Mucosa of rectum (tissue), 2 donors: ENCODE measurements around the gene TRIM65.

Experiments used
- H3K27ac ChIP-seq, 2 donors: one replicate each; pipeline ENCODE4 v1.7.0; 2013; ENCODE audit warnings: inconsistent platforms in 2 of 2, low read depth in 2 of 2, low read length in 2 of 2
- H3K27me3 ChIP-seq, 2 donors: one replicate each; pipeline ENCODE4 v1.7.0; 2013; ENCODE audit warnings: low read length in 2 of 2; ENCODE audit not compliant: control insufficient read depth in 2 of 2, insufficient read depth in 2 of 2
- H3K36me3 ChIP-seq, 2 donors: one replicate each; pipeline ENCODE4 v1.7.0; 2013; ENCODE audit warnings: low read length in 2 of 2; ENCODE audit not compliant: control insufficient read depth in 2 of 2, insufficient read depth in 2 of 2
- H3K4me1 ChIP-seq, 2 donors: one replicate each; pipeline ENCODE4 v1.7.0; 2013; ENCODE audit warnings: low read length in 2 of 2, mild to moderate bottlenecking in 1 of 2; ENCODE audit not compliant: control insufficient read depth in 2 of 2, insufficient read depth in 2 of 2
- H3K4me3 ChIP-seq, 2 donors: one replicate each; pipeline ENCODE4 v1.7.0; 2013; ENCODE audit warnings: low read length in 2 of 2
- H3K9ac ChIP-seq, 2 donors: one replicate each; pipeline ENCODE4 v1.7.0; 2013; ENCODE audit warnings: low read length in 2 of 2, low read depth in 1 of 2, mild to moderate bottlenecking in 1 of 2
- H3K9me3 ChIP-seq, 2 donors: one replicate each; pipeline ENCODE4 v1.7.0; 2013; ENCODE audit warnings: low read length in 2 of 2; ENCODE audit not compliant: control insufficient read depth in 2 of 2
- donor health status: healthy.
- donor health status: Normal muscosa, but diverticular disease.

Gene TRIM65

GRCh38 chr17:75927286-75927922, 30.7 kb upstream of the TRIM65 start:
- H3K27ac ChIP-seq: no peak overlapping the region
- no peak overlapping the region for H3K9ac ChIP-seq
- no peaks in the 10 kb centered on the region for H3K27me3 ChIP-seq
- H3K4me3 ChIP-seq: no peak overlapping the region
- H3K36me3 ChIP-seq: peaks cover 2 to 12% of the 10 kb centered on the region in 2 donors
- H3K4me1 ChIP-seq: peaks cover 2 to 5% of the 10 kb centered on the region in 2 donors
- no peaks in the 10 kb centered on the region for H3K9me3 ChIP-seq

- H3K9me3 ChIP-seq: no peaks in the 10 kb centered on the region
- H3K27me3 ChIP-seq: no peaks in the 10 kb centered on the region
- H3K36me3 ChIP-seq: peaks cover 2 to 12% of the 10 kb centered on the region in 2 donors
- no peak overlapping the region for H3K9ac ChIP-seq
- no peak overlapping the region for H3K27ac ChIP-seq
- peaks cover 2 to 5% of the 10 kb centered on the region in 2 donors for H3K4me1 ChIP-seq
- H3K4me3 ChIP-seq: no peak overlapping the region
These were observed 29.7 kb upstream of the TRIM65 start for GRCh38 chr17:75926456-75926855.

- no peak overlapping the region for H3K9ac ChIP-seq
- H3K4me3 ChIP-seq: no peak overlapping the region
- peaks cover 2 to 12% of the 10 kb centered on the region in 2 donors for H3K36me3 ChIP-seq
These were observed 29.2 kb upstream of the TRIM65 start for GRCh38 chr17:75925912-75926311.

GRCh38 chr17:75925103-75925502, 28.4 kb upstream of the TRIM65 start:
- H3K27me3 ChIP-seq: no peaks in the 10 kb centered on the region
- H3K36me3 ChIP-seq: peaks cover 2 to 12% of the 10 kb centered on the region in 2 donors
- H3K4me1 ChIP-seq: peaks cover 2 to 5% of the 10 kb centered on the region in 2 donors
- H3K27ac ChIP-seq: no peak overlapping the region
- no peak overlapping the region for H3K9ac ChIP-seq
- no peaks in the 10 kb centered on the region for H3K9me3 ChIP-seq
- H3K4me3 ChIP-seq: no peak overlapping the region

More at GRCh38 chr17:75925912-75926311, 29.2 kb upstream of the TRIM65 start:
- no peaks in the 10 kb centered on the region for H3K27me3 ChIP-seq
- no peaks in the 10 kb centered on the region for H3K9me3 ChIP-seq
- peaks cover 2 to 5% of the 10 kb centered on the region in 2 donors for H3K4me1 ChIP-seq
- H3K27ac ChIP-seq: no peak overlapping the region

- H3K27ac ChIP-seq: no peak overlapping the region
- H3K27me3 ChIP-seq: no peaks in the 10 kb centered on the region
- peaks cover 2 to 12% of the 10 kb centered on the region in 2 donors for H3K36me3 ChIP-seq
- no peak overlapping the region for H3K4me3 ChIP-seq
- peaks cover 2 to 5% of the 10 kb centered on the region in 2 donors for H3K4me1 ChIP-seq
- H3K9ac ChIP-seq: no peak overlapping the region
- no peaks in the 10 kb centered on the region for H3K9me3 ChIP-seq
These were observed 26.5 kb upstream of the TRIM65 start for GRCh38 chr17:75922963-75923874.

- H3K27ac ChIP-seq: no peak overlapping the region
- H3K9me3 ChIP-seq: no peaks in the 10 kb centered on the region
- H3K9ac ChIP-seq: no peak overlapping the region
- no peak overlapping the region for H3K4me3 ChIP-seq
- peaks cover 2 to 5% of the 10 kb centered on the region in 2 donors for H3K4me1 ChIP-seq
- peaks cover 2 to 12% of the 10 kb centered on the region in 2 donors for H3K36me3 ChIP-seq
- H3K27me3 ChIP-seq: no peaks in the 10 kb centered on the region
These were observed 25.6 kb upstream of the TRIM65 start for GRCh38 chr17:75922173-75922961.

- Histone ChIP-seq H3K4me3 (no peak overlapping the region), H3K27me3 (no peaks in the 10 kb centered on the region), H3K4me1 (peaks cover 2 to 5% of the 10 kb centered on the region in 2 donors), H3K9me3 (no peaks in the 10 kb centered on the region), H3K36me3 (peaks cover 2 to 12% of the 10 kb centered on the region in 2 donors), H3K9ac (no peak overlapping the region), H3K27ac (no peak overlapping the region)
These were observed 24.8 kb upstream of the TRIM65 start for GRCh38 chr17:75921596-75921995.

- H3K36me3 ChIP-seq: peaks cover 2 to 4% of the 10 kb centered on the region in 2 donors
- H3K27ac ChIP-seq: no peak overlapping the region
These were observed 23.4 kb upstream of the TRIM65 start for GRCh38 chr17:75920045-75920560.

GRCh38 chr17:75919611-75920010, 22.9 kb upstream of the TRIM65 start:
- no peak overlapping the region for H3K4me3 ChIP-seq
- peaks cover 2 to 4% of the 10 kb centered on the region in 2 donors for H3K36me3 ChIP-seq
- peaks cover 2 to 5% of the 10 kb centered on the region in 2 donors for H3K4me1 ChIP-seq

More at GRCh38 chr17:75920045-75920560, 23.4 kb upstream of the TRIM65 start:
- Histone ChIP-seq H3K4me1 (peaks cover 2 to 5% of the 10 kb centered on the region in 2 donors), H3K27me3 (no peaks in the 10 kb centered on the region), H3K9ac (no peak overlapping the region), H3K9me3 (no peaks in the 10 kb centered on the region), H3K4me3 (no peak overlapping the region)

More at GRCh38 chr17:75919611-75920010, 22.9 kb upstream of the TRIM65 start:
- no peaks in the 10 kb centered on the region for H3K27me3 ChIP-seq
- H3K9ac ChIP-seq: no peak overlapping the region
- no peaks in the 10 kb centered on the region for H3K9me3 ChIP-seq
- H3K27ac ChIP-seq: no peak overlapping the region
